H1 (cell line): Measurements from ENCODE around the gene FNDC11. TPM values are rescaled to one million over a fixed set of nuclear protein-coding genes. Genes with fewer than 3 reads are reported as not detected.

Experiments used
- polyA plus RNA-seq, 7 experiments: library from polyadenylated mRNA; depleted of rRNA in 3 of 7; stranded (reverse) in 5 of 7; unstranded in 2 of 7; fragments of >200 nt in 5 of 7; fragments of 200-250 nt in 2 of 7; gene quantifications; 1 replicate in 5 of 7; 2 replicates in 1 of 7; 4 replicates in 1 of 7; pipeline versions ENCODE4 v1.2.1 to v1.2.3, GENCODE V29; 2011 to 2013; ENCODE audit warnings: missing spikeins in 2 of 7, mixed read lengths in 2 of 7
- total RNA-seq: library from RNA; stranded (reverse); fragmentation: NEBNext Ultra II Directional; extraction: Animal tissue kit (Norgen Biotek cat#: 25700); gene quantifications from 2 replicates; pipeline ENCODE4 v1.2.1, GENCODE V29; 2021
- TF ChIP-seq, protein P1 (sequence below): fragments of 300-600 bp; sonication (generic); IDR thresholded peaks from 2 replicates; pipeline ENCODE4 v1.7.1; 2012; ENCODE audit warnings: low read length, moderate library complexity, mild to moderate bottlenecking, inconsistent platforms; ENCODE audit not compliant: insufficient replicate concordance

FNDC11 gene
- total and polyA plus RNA-seq, 2 of the 8 experiments (the other 6 are each of a cell fraction or from before 2014, with no cell fraction given), result 2.6 to 8.8 TPM

GRCh38 chr20:63592661-63593060 lies 38.7 kb downstream of the FNDC11 start (continued):
- TF ChIP-seq, protein P1, sequence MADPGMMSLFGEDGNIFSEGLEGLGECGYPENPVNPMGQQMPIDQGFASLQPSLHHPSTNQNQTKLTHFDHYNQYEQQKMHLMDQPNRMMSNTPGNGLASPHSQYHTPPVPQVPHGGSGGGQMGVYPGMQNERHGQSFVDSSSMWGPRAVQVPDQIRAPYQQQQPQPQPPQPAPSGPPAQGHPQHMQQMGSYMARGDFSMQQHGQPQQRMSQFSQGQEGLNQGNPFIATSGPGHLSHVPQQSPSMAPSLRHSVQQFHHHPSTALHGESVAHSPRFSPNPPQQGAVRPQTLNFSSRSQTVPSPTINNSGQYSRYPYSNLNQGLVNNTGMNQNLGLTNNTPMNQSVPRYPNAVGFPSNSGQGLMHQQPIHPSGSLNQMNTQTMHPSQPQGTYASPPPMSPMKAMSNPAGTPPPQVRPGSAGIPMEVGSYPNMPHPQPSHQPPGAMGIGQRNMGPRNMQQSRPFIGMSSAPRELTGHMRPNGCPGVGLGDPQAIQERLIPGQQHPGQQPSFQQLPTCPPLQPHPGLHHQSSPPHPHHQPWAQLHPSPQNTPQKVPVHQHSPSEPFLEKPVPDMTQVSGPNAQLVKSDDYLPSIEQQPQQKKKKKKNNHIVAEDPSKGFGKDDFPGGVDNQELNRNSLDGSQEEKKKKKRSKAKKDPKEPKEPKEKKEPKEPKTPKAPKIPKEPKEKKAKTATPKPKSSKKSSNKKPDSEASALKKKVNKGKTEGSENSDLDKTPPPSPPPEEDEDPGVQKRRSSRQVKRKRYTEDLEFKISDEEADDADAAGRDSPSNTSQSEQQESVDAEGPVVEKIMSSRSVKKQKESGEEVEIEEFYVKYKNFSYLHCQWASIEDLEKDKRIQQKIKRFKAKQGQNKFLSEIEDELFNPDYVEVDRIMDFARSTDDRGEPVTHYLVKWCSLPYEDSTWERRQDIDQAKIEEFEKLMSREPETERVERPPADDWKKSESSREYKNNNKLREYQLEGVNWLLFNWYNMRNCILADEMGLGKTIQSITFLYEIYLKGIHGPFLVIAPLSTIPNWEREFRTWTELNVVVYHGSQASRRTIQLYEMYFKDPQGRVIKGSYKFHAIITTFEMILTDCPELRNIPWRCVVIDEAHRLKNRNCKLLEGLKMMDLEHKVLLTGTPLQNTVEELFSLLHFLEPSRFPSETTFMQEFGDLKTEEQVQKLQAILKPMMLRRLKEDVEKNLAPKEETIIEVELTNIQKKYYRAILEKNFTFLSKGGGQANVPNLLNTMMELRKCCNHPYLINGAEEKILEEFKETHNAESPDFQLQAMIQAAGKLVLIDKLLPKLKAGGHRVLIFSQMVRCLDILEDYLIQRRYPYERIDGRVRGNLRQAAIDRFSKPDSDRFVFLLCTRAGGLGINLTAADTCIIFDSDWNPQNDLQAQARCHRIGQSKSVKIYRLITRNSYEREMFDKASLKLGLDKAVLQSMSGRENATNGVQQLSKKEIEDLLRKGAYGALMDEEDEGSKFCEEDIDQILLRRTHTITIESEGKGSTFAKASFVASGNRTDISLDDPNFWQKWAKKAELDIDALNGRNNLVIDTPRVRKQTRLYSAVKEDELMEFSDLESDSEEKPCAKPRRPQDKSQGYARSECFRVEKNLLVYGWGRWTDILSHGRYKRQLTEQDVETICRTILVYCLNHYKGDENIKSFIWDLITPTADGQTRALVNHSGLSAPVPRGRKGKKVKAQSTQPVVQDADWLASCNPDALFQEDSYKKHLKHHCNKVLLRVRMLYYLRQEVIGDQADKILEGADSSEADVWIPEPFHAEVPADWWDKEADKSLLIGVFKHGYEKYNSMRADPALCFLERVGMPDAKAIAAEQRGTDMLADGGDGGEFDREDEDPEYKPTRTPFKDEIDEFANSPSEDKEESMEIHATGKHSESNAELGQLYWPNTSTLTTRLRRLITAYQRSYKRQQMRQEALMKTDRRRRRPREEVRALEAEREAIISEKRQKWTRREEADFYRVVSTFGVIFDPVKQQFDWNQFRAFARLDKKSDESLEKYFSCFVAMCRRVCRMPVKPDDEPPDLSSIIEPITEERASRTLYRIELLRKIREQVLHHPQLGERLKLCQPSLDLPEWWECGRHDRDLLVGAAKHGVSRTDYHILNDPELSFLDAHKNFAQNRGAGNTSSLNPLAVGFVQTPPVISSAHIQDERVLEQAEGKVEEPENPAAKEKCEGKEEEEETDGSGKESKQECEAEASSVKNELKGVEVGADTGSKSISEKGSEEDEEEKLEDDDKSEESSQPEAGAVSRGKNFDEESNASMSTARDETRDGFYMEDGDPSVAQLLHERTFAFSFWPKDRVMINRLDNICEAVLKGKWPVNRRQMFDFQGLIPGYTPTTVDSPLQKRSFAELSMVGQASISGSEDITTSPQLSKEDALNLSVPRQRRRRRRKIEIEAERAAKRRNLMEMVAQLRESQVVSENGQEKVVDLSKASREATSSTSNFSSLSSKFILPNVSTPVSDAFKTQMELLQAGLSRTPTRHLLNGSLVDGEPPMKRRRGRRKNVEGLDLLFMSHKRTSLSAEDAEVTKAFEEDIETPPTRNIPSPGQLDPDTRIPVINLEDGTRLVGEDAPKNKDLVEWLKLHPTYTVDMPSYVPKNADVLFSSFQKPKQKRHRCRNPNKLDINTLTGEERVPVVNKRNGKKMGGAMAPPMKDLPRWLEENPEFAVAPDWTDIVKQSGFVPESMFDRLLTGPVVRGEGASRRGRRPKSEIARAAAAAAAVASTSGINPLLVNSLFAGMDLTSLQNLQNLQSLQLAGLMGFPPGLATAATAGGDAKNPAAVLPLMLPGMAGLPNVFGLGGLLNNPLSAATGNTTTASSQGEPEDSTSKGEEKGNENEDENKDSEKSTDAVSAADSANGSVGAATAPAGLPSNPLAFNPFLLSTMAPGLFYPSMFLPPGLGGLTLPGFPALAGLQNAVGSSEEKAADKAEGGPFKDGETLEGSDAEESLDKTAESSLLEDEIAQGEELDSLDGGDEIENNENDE, result no peak
- TF ChIP-seq, all 59 proteins: peak for 0
